Measurements from ENCODE around the gene KIAA1671.

DNA sequence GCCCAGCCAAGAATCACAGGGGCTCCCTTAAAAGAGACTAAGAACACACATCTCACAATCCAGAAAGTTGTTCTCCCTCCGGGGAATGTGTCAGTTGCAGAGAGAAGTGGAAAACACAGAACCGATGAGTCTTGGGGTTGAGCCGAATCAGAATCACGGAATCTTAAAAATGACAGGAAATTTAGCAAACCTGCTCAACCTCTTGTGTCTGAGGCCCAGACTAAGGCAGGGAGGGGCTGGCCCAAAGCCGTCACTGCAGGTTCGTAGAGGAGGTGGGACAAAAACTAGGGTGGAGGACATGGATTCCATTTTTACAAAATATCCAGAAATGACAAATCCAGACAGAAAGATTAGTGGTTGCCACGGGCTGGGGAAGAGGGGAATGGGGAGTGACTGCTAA lies 63.8 kb downstream of the KIAA1671 start:
- TF ChIP-seq, protein P1, sequence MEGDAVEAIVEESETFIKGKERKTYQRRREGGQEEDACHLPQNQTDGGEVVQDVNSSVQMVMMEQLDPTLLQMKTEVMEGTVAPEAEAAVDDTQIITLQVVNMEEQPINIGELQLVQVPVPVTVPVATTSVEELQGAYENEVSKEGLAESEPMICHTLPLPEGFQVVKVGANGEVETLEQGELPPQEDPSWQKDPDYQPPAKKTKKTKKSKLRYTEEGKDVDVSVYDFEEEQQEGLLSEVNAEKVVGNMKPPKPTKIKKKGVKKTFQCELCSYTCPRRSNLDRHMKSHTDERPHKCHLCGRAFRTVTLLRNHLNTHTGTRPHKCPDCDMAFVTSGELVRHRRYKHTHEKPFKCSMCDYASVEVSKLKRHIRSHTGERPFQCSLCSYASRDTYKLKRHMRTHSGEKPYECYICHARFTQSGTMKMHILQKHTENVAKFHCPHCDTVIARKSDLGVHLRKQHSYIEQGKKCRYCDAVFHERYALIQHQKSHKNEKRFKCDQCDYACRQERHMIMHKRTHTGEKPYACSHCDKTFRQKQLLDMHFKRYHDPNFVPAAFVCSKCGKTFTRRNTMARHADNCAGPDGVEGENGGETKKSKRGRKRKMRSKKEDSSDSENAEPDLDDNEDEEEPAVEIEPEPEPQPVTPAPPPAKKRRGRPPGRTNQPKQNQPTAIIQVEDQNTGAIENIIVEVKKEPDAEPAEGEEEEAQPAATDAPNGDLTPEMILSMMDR (IDR thresholded peaks at IDR 0.05): no peak
- TF ChIP-seq EP300 (IDR thresholded peaks at IDR 0.05): no peak
- no peak for TF ChIP-seq POLR2AphosphoS5 (IDR thresholded peaks at IDR 0.05)

Data from gastroesophageal sphincter (tissue), 3 donors.